CD4-positive, alpha-beta T cell (primary cell): ENCODE measurements around the gene ZNF500. TPM values are rescaled to one million over a fixed set of nuclear protein-coding genes. Genes with fewer than 3 reads are reported as not detected.
A peak's percentile ranks its signal among the peaks of the same experiment; 100 is the strongest.

ENCODE experiments used
- ATAC-seq: fragments of 200-7000 bp; cut with Tn5 transposase; one replicate; pipeline ENCODE4 v1.10.0; 2022; ENCODE audit warnings: mild to moderate bottlenecking; ENCODE audit not compliant: poor library complexity
- CTCF ChIA-PET: fragments of 350-600 bp; sonication (Branson Sonifier 250); formaldehyde crosslinking; loops from one replicate; lab custom pipeline; 2021; ENCODE audit warnings: antibody characterized with exemption, inconsistent platforms; lab: Charles Lee
- POLR2A ChIA-PET: fragments of 350-600 bp; sonication (Branson Sonifier 250); formaldehyde crosslinking; loops from one replicate; lab custom pipeline; 2021; ENCODE audit warnings: antibody characterized with exemption, inconsistent platforms; lab: Charles Lee
- DNase-seq, 14 experiments: peaks; one replicate each; pipeline ENCODE4 v3.0.0-alpha.2; 2013 to 2020; ENCODE audit warnings: mixed read lengths in 2 of 14
- H3K27ac ChIP-seq, 2 donors: one replicate each; pipeline versions ENCODE4 v1.5.1 to v1.7.0; 2013; ENCODE audit warnings: low read length in 2 of 2, low read depth in 1 of 2, mild to moderate bottlenecking in 1 of 2
- H3K27me3 ChIP-seq, 2 experiments: 1 replicate in 1 of 2; 2 replicates in 1 of 2; pipeline versions ENCODE4 v1.6.1 to v1.7.0; 2013; ENCODE audit warnings: low read length in 2 of 2, control low read depth in 1 of 2, mild to moderate bottlenecking in 1 of 2, moderate library complexity in 1 of 2; ENCODE audit not compliant: insufficient read depth in 2 of 2, control insufficient read depth in 1 of 2
- H3K36me3 ChIP-seq: one replicate; pipeline ENCODE4 v1.6.1; 2013; ENCODE audit warnings: low read length, control low read depth; ENCODE audit not compliant: insufficient read depth
- H3K4me1 ChIP-seq: one replicate; pipeline ENCODE4 v1.6.1; 2013; ENCODE audit warnings: low read length, control low read depth; ENCODE audit not compliant: insufficient read depth
- H3K4me3 ChIP-seq: one replicate; pipeline ENCODE4 v1.5.1; 2013; ENCODE audit warnings: mild to moderate bottlenecking, low read length, moderate library complexity
- H3K9me3 ChIP-seq, 2 experiments: 1 replicate in 1 of 2; 2 replicates in 1 of 2; pipeline versions ENCODE4 v1.6.1 to v1.7.0; 2013; ENCODE audit warnings: low read length in 2 of 2, mild to moderate bottlenecking in 2 of 2, control low read depth in 1 of 2, moderate library complexity in 1 of 2; ENCODE audit not compliant: control insufficient read depth in 1 of 2, insufficient read depth in 1 of 2
- H3K27ac Mint-ChIP-seq: one replicate; pipeline ENCODE4 v1.8.0; 2020; ENCODE audit warnings: mixed read lengths
- H3K27me3 Mint-ChIP-seq: one replicate; pipeline ENCODE4 v1.8.0; 2021; ENCODE audit warnings: mixed read lengths
- H3K36me3 Mint-ChIP-seq: one replicate; pipeline ENCODE4 v1.8.0; 2021; ENCODE audit warnings: low read depth, mixed read lengths
- H3K4me1 Mint-ChIP-seq: one replicate; pipeline ENCODE4 v1.8.0; 2021; ENCODE audit warnings: low read depth, mixed read lengths
- H3K4me3 Mint-ChIP-seq: one replicate; pipeline ENCODE4 v1.8.0; 2020; ENCODE audit warnings: mild to moderate bottlenecking, mixed read lengths
- H3K9me3 Mint-ChIP-seq: one replicate; pipeline ENCODE4 v1.8.0; 2020; ENCODE audit warnings: mixed read lengths
- CTCF ChIP-seq: fragments of 200-600 bp; IDR thresholded peaks from one replicate; pipeline ENCODE4 v1.8.0; 2022; ENCODE audit warnings: antibody characterized with exemption, mild to moderate bottlenecking
- intact Hi-C, 2 experiments: fragments of 100-400 bp; cut with DNase I in 1 of 2; cut with micrococcal nuclease in 1 of 2; formaldehyde crosslinking; loops; one replicate each; pipeline versions ENCODE4 v1.15.1 to v1.9.0; 2023 to 2025; cut with DNase I, micrococcal nuclease
- total RNA-seq, 174 experiments: library from RNA in 2 of 174; stranded (reverse) in 2 of 174; gene quantifications; one replicate each; pipeline ENCODE4 v1.2.3 and lab custom pipeline; 2021 to 2026

Gene ZNF500
- total RNA-seq, 2 experiments from 2014 or later = 11.8 to 12.4 TPM

DNA sequence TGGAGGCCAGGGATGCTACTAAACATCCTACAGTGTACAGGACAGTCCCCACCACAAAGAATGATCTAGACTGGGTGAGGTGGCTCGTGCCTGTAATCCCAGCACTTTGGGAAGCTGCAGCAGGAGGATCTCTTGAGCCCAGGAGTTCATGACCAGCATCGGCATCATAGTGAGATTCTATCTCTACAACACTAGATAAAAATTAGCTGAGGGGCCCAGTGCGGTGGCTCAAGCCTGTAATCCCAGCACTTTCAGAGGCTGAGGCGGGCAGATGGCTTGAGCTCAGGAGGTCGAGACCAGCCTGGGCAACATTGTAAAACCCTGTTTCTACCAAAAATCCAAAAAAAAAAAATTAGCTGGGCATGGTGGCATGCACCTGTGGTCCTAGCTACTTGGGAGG is 5.4 kb upstream of the ZNF500 start:
- peaks cover 10% of the 10 kb centered on the region for H3K36me3 Mint-ChIP-seq
- Histone ChIP-seq H3K4me1 (peaks cover 19% of the 10 kb centered on the region), H3K27me3 (no peaks in the 10 kb centered on the region), H3K36me3 (no peaks in the 10 kb centered on the region), H3K9me3 (no peaks in the 10 kb centered on the region), H3K27ac (no peak overlapping the region), H3K4me3 (no peak overlapping the region)
- H3K9me3 Mint-ChIP-seq = no peaks in the 10 kb centered on the region
- intact Hi-C loops = no loop called here
- DNase-seq (no peak), ATAC-seq (no peak)
- H3K27ac Mint-ChIP-seq = no peak overlapping the region
- no peak for TF ChIP-seq CTCF
- no peaks in the 10 kb centered on the region for H3K27me3 Mint-ChIP-seq
- CTCF ChIA-PET = no interaction called here
- peaks cover 12% of the 10 kb centered on the region for H3K4me1 Mint-ChIP-seq
- POLR2A ChIA-PET = no interaction called here
- H3K4me3 Mint-ChIP-seq = no peak overlapping the region

GRCh38 chr16:4771646-4772045 is 4.7 kb upstream of the ZNF500 start:
- Histone ChIP-seq H3K9me3 (no peaks in the 10 kb centered on the region), H3K4me1 (peaks cover 23% of the 10 kb centered on the region), H3K27me3 (no peaks in the 10 kb centered on the region), H3K27ac (no peak overlapping the region), H3K36me3 (no peaks in the 10 kb centered on the region), H3K4me3 (no peak overlapping the region)
- intact Hi-C loops = no loop called here
- TF ChIP-seq CTCF = no peak
- peaks cover 10% of the 10 kb centered on the region for H3K36me3 Mint-ChIP-seq
- POLR2A ChIA-PET = no interaction called here
- CTCF ChIA-PET = no interaction called here
- no peak overlapping the region for H3K4me3 Mint-ChIP-seq
- no peaks in the 10 kb centered on the region for H3K9me3 Mint-ChIP-seq
- H3K4me1 Mint-ChIP-seq = peaks cover 16% of the 10 kb centered on the region
- no peak for ATAC-seq
- no peak overlapping the region for H3K27ac Mint-ChIP-seq
- no peaks in the 10 kb centered on the region for H3K27me3 Mint-ChIP-seq
- DNase-seq = no peak

DNA sequence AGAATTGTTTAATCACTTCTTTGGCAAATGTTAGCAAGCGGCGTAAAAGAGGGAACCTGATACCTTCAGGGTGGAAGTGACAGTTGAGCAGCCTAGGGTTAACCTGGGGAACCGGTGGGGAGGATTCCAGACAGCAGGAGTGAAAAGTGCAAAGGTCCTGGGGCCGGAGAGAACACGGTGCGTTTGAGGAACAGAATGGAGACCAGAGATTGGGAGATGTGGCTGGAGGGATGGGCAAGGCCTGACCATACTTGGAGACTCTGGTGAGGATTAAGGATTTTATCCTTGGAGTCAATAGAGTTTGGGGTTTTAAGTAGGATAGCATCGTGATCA is 2.3 kb upstream of the ZNF500 start:
- no peaks in the 10 kb centered on the region for H3K27me3 ChIP-seq
- H3K27ac Mint-ChIP-seq = peak overlapping the region; percentile 90
- H3K4me1 Mint-ChIP-seq = peaks cover 32% of the 10 kb centered on the region
- H3K27ac ChIP-seq = no peak overlapping the region
- intact Hi-C loops = loop anchor here in 1 of 2 experiments (2.0 to 5.0 kb wide), 2 partner anchors 76 to 328 kb away; partner anchors contain the start of genes EEF2KMT and NUDT16L1
- no peak for ATAC-seq
- no peak for DNase-seq
- no peak for TF ChIP-seq CTCF
- peak overlapping the region; percentile 80 for H3K4me3 ChIP-seq
- ChIA-PET CTCF (interaction anchor here (1.9 kb wide), 1 partner anchor 34 kb away, joined by 5 read pairs; the partner anchor contains the start of gene ROGDI), POLR2A (interaction anchor here (1.0 to 3.5 kb wide), 7 partner anchors 33 to 153 kb away, joined by 3 to 61 read pairs (median 8); partner anchors contain the start of genes ANKS3, DNAAF8, NUDT16L1 and ROGDI)
- peaks cover 41% of the 10 kb centered on the region for H3K4me1 ChIP-seq
- no peaks in the 10 kb centered on the region for H3K9me3 Mint-ChIP-seq
- peaks cover 4% of the 10 kb centered on the region for H3K36me3 ChIP-seq
- H3K4me3 Mint-ChIP-seq = peak overlapping the region; percentile 96
- H3K36me3 Mint-ChIP-seq = peaks cover 24% of the 10 kb centered on the region
- no peaks in the 10 kb centered on the region for H3K9me3 ChIP-seq
- H3K27me3 Mint-ChIP-seq = no peaks in the 10 kb centered on the region
